DOHH2 (cell line): ENCODE measurements around the gene GALR1.

Source experiments
- H3F3A ChIP-seq: fragments of 200-600 bp; sonication (generic), shearing (Covaris generic); 2 replicates; pipeline ENCODE4 v1.6.0; 2016; ENCODE audit warnings: antibody characterized with exemption, mild to moderate bottlenecking; ENCODE audit not compliant: control insufficient read depth, insufficient read depth
- H3K27ac ChIP-seq: fragments of 200-600 bp; sonication (generic); 2 replicates; pipeline ENCODE4 v1.5.1; 2014; ENCODE audit warnings: low read depth, mild to moderate bottlenecking, low read length, moderate library complexity
- H3K27me3 ChIP-seq: fragments of 200-600 bp; sonication (generic); 2 replicates; pipeline ENCODE4 v1.6.1; 2014; ENCODE audit warnings: mild to moderate bottlenecking, low read length, mixed read lengths; ENCODE audit not compliant: control insufficient read depth
- H3K36me3 ChIP-seq: fragments of 200-600 bp; sonication (generic); 2 replicates; pipeline ENCODE4 v1.6.1; 2014; ENCODE audit warnings: mild to moderate bottlenecking, low read length, moderate library complexity, mixed read lengths; ENCODE audit not compliant: control insufficient read depth
- H3K4me1 ChIP-seq: fragments of 200-600 bp; sonication (generic); 2 replicates; pipeline ENCODE4 v1.6.1; 2014; ENCODE audit warnings: mild to moderate bottlenecking, low read length, mixed read lengths; ENCODE audit not compliant: control insufficient read depth
- H3K4me2 ChIP-seq: fragments of 200-600 bp; sonication (generic); 2 replicates; pipeline ENCODE4 v1.6.0; 2014; ENCODE audit warnings: mild to moderate bottlenecking, low read length, moderate library complexity
- H3K4me3 ChIP-seq: fragments of 200-600 bp; sonication (generic); 2 replicates; pipeline ENCODE4 v1.5.1; 2014; ENCODE audit warnings: mild to moderate bottlenecking, low read length, mixed read lengths
- H3K79me2 ChIP-seq: fragments of 200-600 bp; sonication (generic); 2 replicates; pipeline ENCODE4 v1.6.1; 2014; ENCODE audit warnings: mild to moderate bottlenecking, low read length, mixed read lengths; ENCODE audit not compliant: control insufficient read depth
- H3K9me2 ChIP-seq: fragments of 200-600 bp; sonication (generic); replicated peaks from 2 replicates; pipeline ENCODE4 v1.6.1; 2014; ENCODE audit warnings: mild to moderate bottlenecking, low read length, mixed read lengths; ENCODE audit not compliant: control insufficient read depth
- H3K9me3 ChIP-seq: fragments of 200-600 bp; sonication (generic); 2 replicates; pipeline ENCODE4 v1.6.1; 2014; ENCODE audit warnings: antibody characterized with exemption, low read length, mixed read lengths; ENCODE audit not compliant: control insufficient read depth, insufficient read depth
- H4K20me1 ChIP-seq: fragments of 200-600 bp; sonication (generic); 2 replicates; pipeline ENCODE4 v1.6.0; 2014; ENCODE audit warnings: low read depth, mild to moderate bottlenecking, antibody characterized with exemption, low read length, moderate library complexity; ENCODE audit not compliant: control insufficient read depth, insufficient read depth
- EZH2phosphoT487 ChIP-seq: fragments of 200-600 bp; sonication (generic); IDR thresholded peaks from 2 replicates; pipeline ENCODE4 v1.6.1; 2017; ENCODE audit warnings: borderline replicate concordance, mild to moderate bottlenecking, antibody characterized with exemption, low read length, moderate library complexity, mixed read lengths
- TF ChIP-seq, protein P1 (sequence below): fragments of 200-600 bp; sonication (generic); IDR thresholded peaks from one replicate; pipeline ENCODE4 v1.5.1; 2014; ENCODE audit warnings: antibody characterized with exemption, mild to moderate bottlenecking, low read depth, low read length; ENCODE audit not compliant: poor library complexity, severe bottlenecking

The GALR1 gene

DNA sequence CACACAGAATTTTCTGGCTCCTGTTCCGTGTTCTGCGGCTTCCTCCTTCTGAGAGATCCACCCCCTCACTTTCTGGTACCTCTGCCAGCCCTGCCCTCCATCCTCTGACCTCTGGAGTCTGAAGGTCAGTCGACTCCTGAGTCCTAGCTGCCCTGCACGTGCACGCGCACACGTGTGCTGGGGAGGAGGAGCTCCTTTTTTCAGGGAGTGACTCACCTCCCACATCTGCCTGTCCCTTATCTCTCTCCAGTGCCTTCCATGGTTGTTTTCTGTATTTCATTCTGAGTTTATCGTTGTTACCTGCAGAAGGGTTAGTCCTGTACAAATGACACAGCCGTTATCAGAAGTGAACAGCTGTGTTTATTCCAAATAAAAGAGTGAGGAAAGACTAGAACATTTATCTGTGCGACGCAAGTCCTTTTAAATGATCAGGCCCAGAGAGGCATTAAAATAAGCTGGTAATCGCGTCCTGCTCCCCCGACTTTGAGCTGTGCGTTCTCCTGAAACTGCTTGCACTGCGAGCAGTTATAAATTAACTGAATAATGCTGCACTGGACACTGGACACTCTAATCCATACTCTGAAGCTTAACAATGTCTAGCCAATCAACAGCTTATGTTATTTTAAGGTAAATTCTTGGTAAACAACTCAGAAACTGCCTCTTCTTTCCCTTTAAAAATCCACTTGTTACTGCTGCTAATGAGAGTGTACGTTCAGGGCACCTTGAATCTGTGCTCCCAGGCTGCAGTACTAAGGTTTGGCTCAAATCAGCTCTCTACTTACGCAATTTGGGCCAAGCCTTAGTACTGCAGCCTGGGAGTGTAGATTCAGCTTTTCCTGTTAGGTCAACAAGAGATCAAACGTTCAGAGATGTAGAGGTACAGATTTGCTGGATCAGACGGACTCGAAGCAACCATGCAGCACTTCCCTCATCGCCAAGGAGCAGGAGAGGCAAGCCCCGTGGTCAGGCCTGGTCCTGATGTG, 72.5 kb downstream of the GALR1 start:
- H3K27ac ChIP-seq: no peak overlapping the region
- H3K27me3 ChIP-seq: peaks cover 8% of the 10 kb centered on the region
- H3K4me3 ChIP-seq: no peak overlapping the region
- no peaks in the 10 kb centered on the region for H3K79me2 ChIP-seq
- no peak overlapping the region for H3K4me2 ChIP-seq
- no peaks in the 10 kb centered on the region for H3K9me3 ChIP-seq
- H3F3A ChIP-seq: no peaks in the 10 kb centered on the region
- no peaks in the 10 kb centered on the region for H3K36me3 ChIP-seq
- H4K20me1 ChIP-seq: no peaks in the 10 kb centered on the region
- H3K4me1 ChIP-seq: no peaks in the 10 kb centered on the region
- TF ChIP-seq, protein P1, sequence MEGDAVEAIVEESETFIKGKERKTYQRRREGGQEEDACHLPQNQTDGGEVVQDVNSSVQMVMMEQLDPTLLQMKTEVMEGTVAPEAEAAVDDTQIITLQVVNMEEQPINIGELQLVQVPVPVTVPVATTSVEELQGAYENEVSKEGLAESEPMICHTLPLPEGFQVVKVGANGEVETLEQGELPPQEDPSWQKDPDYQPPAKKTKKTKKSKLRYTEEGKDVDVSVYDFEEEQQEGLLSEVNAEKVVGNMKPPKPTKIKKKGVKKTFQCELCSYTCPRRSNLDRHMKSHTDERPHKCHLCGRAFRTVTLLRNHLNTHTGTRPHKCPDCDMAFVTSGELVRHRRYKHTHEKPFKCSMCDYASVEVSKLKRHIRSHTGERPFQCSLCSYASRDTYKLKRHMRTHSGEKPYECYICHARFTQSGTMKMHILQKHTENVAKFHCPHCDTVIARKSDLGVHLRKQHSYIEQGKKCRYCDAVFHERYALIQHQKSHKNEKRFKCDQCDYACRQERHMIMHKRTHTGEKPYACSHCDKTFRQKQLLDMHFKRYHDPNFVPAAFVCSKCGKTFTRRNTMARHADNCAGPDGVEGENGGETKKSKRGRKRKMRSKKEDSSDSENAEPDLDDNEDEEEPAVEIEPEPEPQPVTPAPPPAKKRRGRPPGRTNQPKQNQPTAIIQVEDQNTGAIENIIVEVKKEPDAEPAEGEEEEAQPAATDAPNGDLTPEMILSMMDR: no peak
- no peak for TF ChIP-seq EZH2phosphoT487
- no peaks in the 10 kb centered on the region for H3K9me2 ChIP-seq

DNA sequence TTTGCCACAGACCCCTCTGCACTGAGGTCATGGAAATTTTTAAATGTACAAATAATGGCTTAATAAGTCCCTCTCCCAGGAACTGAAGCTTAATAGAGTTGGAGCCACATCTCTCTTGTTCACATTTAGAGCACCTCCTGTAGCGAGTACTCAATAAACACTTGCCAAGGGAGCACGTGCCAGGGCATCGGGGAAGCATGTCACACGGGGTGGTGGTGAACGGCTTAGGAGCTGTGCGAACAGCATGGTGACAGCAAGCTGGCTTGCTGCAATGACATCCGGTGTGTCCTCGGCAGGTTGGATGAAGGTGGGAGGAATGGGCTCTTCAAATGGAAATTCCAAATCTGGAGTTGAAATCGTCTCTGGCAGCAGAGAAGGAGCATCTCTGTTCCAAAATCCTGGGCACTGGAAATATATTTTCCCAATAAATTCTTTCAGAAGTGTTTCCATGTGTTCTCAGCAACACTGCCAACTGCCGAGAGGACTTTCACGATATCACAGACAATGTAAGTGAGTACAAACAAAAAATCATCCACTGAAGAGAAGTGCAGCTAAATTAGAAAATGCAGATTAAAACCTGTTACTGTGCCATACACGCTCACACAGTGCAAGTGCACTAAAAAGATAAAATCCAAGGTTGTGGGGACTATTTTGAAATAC, 74.1 kb downstream of the GALR1 start:
- Histone ChIP-seq H3K4me1 (no peaks in the 10 kb centered on the region), H3K4me3 (no peak overlapping the region), H4K20me1 (no peaks in the 10 kb centered on the region), H3F3A (no peaks in the 10 kb centered on the region), H3K79me2 (no peaks in the 10 kb centered on the region), H3K27ac (no peak overlapping the region), H3K36me3 (no peaks in the 10 kb centered on the region), H3K9me3 (no peaks in the 10 kb centered on the region), H3K27me3 (peaks cover 2% of the 10 kb centered on the region; the same call in 1 of the 2 replicates), H3K4me2 (no peak overlapping the region), H3K9me2 (no peaks in the 10 kb centered on the region)
- TF ChIP-seq EZH2phosphoT487: no peak
- TF ChIP-seq, protein P1: no peak
